Right lobe of liver (tissue), 6 donors: Measurements from ENCODE around the gene GXYLT2. TPM values are rescaled to one million over a fixed set of nuclear protein-coding genes. Genes with fewer than 3 reads are reported as not detected.

Experiments used
- ATAC-seq, 4 donors: fragments of 200-7000 bp; cut with Tn5 transposase; one replicate each; pipeline ENCODE4 v1.9.1; 2020; ENCODE audit warnings: mild to moderate bottlenecking in 4 of 4, moderate library complexity in 4 of 4
- DNase-seq, 3 donors: peaks; one replicate each; pipeline ENCODE4 v3.0.0-alpha.2; 2020
- H3K27ac ChIP-seq, 3 donors: fragments of 200-600 bp; one replicate each; pipeline ENCODE4 v1.8.0; 2022
- H3K27me3 ChIP-seq, 2 donors: fragments of 200-600 bp; one replicate each; pipeline ENCODE4 v1.8.0; 2022
- H3K36me3 ChIP-seq, 4 donors: fragments of 200-600 bp; sonication (generic) in 1 of 4; one replicate each; pipeline versions ENCODE4 v1.5.1 to v1.8.0; 2017 to 2022; ENCODE audit warnings: control low read depth in 1 of 4
- H3K4me1 ChIP-seq, 4 donors: fragments of 200-600 bp; sonication (generic) in 1 of 4; one replicate each; pipeline versions ENCODE4 v1.5.1 to v1.8.0; 2017 to 2022; ENCODE audit warnings: control low read depth in 1 of 4
- H3K4me3 ChIP-seq, 3 donors: fragments of 200-600 bp; one replicate each; pipeline ENCODE4 v1.8.0; 2022
- H3K9me3 ChIP-seq, 4 donors: fragments of 200-600 bp; sonication (generic) in 1 of 4; one replicate each; pipeline versions ENCODE4 v1.5.1 to v1.8.0; 2017 to 2022; ENCODE audit warnings: control low read depth in 1 of 4
- CTCF ChIP-seq, 4 donors: fragments of 200-600 bp in 3 of 4; fragments of 450-650 bp in 1 of 4; IDR thresholded peaks; one replicate each; pipeline versions ENCODE4 v1.5.1 to v1.8.0; 2016 to 2022; ENCODE audit warnings: antibody characterized with exemption in 4 of 4, mild to moderate bottlenecking in 2 of 4
- POLR2A ChIP-seq: fragments of 450-650 bp; IDR thresholded peaks from one replicate; pipeline ENCODE4 v1.6.1; 2017; ENCODE audit warnings: antibody characterized with exemption, mild to moderate bottlenecking
- WGBS: methylation state at CpG from one replicate; pipeline ENCODE4 v1.1.6; 2018; ENCODE audit warnings: low coverage, low lambda C conversion rate; ENCODE audit not compliant: insufficient coverage; ENCODE audit errors: missing lambda C conversion rate; 5-methylcytosine and 5-hydroxymethylcytosine counted together
- intact Hi-C, 2 donors: fragments of 100-400 bp; cut with DNase I; formaldehyde crosslinking; loops; one replicate each; pipeline versions ENCODE4 v1.11.2 to v1.14.1; 2022
- total RNA-seq, 6 experiments: library from RNA; depleted of rRNA in 2 of 6; stranded (reverse); fragments of >200 nt in 2 of 6; fragmentation: NEBNext Ultra II Directional in 3 of 6; extraction: Animal tissue kit (Norgen Biotek cat#: 25700) in 3 of 6; gene quantifications; one replicate each; pipeline versions ENCODE4 v1.1.0 to v1.2.4, GENCODE V29; 2016 to 2023
- donor health status: DM: no; HTN: yes; CAD: no.
- donor health status: DM: no; HTN: no; CAD: no.
- donor health status: DM: no; HTN: no; CAD: no.
- donor health status: DM: no; HTN: yes; CAD: no.
- donor health status: DM: no; HTN: yes; CAD: no.

GXYLT2 gene
- total RNA-seq, 6 experiments from 2014 or later, result 0.06 to 0.69 (median 0.12) TPM; not detected in 1

DNA sequence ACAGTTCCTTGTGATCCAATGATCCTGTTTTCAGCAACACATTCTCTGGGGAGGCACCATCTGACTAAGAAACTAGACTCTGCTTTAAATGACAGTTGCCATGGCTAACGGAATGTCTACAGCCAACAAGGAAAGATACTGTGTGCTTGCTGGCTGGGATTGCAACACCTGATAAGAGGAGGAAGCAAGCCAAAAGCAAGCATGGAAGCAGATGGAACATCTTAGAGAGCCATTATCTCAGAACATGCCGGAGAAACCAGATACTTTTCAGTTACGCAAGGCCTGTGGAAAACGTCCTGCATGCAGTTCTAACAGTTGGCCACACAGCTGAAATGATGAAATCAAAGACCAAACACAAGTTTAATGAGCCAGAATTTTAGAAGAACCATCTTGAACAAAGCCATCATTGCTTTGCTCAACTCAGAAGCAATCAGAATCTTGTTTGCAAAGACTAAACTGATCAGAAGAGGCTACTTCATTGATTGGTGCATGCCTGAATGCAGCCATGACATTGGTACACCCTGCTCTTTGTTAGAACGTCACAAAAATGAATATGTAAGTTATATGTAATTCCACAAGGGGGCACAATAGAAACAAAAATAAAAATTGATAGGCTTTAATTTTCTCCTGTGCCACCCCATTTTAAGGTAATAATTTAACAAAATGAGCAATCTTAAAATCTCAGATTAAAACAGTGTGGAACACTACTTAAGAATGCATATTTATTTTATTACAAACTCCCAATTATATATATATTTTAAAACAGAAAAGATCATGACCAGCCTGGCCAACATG lies 50.8 kb downstream of the GXYLT2 start:
- WGBS, result 4% methylated on average over 5 of the region's 5 CpGs
- H3K9me3 ChIP-seq, result no peaks in the 10 kb centered on the region
- H3K36me3 ChIP-seq, result no peaks in the 10 kb centered on the region
- no peak overlapping the region for H3K4me3 ChIP-seq
- intact Hi-C loops, result loop anchor here in 1 of 2 donors (10.0 kb wide), 1 partner anchor 136 kb away; no protein-coding TSS in a partner anchor
- H3K27me3 ChIP-seq, result no peaks in the 10 kb centered on the region
- no peak for TF ChIP-seq POLR2A
- TF ChIP-seq CTCF (IDR thresholded peaks at IDR 0.05), result peak; percentile 54 to 96 (median 58)
- DNase-seq, result peak in 1 of 3 donors; percentile 54
- peaks cover 0 to 4% (median 0%) of the 10 kb centered on the region in 4 donors for H3K4me1 ChIP-seq
- ATAC-seq, result peak; percentile 92 to 96 (median 94)
- peak overlapping the region in 1 of 3 donors; percentile 26 for H3K27ac ChIP-seq

- DNase-seq (no peak), ATAC-seq (no peak)
- Histone ChIP-seq H3K36me3 (no peaks in the 10 kb centered on the region), H3K4me1 (peaks cover 0 to 4% (median 0%) of the 10 kb centered on the region in 4 donors), H3K4me3 (no peak overlapping the region), H3K9me3 (no peaks in the 10 kb centered on the region), H3K27me3 (no peaks in the 10 kb centered on the region), H3K27ac (no peak overlapping the region)
- TF ChIP-seq CTCF (IDR thresholded peaks at IDR 0.05) (no peak), POLR2A (no peak)
- intact Hi-C loops, result loop anchor here in 1 of 2 donors (10.0 kb wide), 1 partner anchor 124 kb away; the partner anchor contains the start of gene EBLN2
- 89% methylated on average over 1 of the region's 1 CpG for WGBS
Measured at GRCh38 chr3:72941245-72941644, 53.4 kb downstream of the GXYLT2 start.

GRCh38 chr3:72942427-72942826 lies 54.6 kb downstream of the GXYLT2 start:
- intact Hi-C loops, result loop anchor here in 1 of 2 donors (10.0 kb wide), 1 partner anchor 122 kb away; the partner anchor contains the start of gene EBLN2

GRCh38 chr3:72944696-72945095 lies 56.9 kb downstream of the GXYLT2 start:
- intact Hi-C loops, result loop anchor here in 1 of 2 donors (10.0 kb wide), 1 partner anchor 120 kb away; the partner anchor contains the start of gene EBLN2
- ATAC-seq, result no peak

More at GRCh38 chr3:72942427-72942826, 54.6 kb downstream of the GXYLT2 start:
- 75% methylated on average over 5 of the region's 5 CpGs for WGBS
- Histone ChIP-seq H3K4me1 (peaks cover 0 to 4% (median 0%) of the 10 kb centered on the region in 4 donors), H3K27ac (no peak overlapping the region), H3K36me3 (no peaks in the 10 kb centered on the region), H3K9me3 (no peaks in the 10 kb centered on the region), H3K27me3 (no peaks in the 10 kb centered on the region), H3K4me3 (no peak overlapping the region)
- TF ChIP-seq CTCF (IDR thresholded peaks at IDR 0.05) (no peak), POLR2A (no peak)
- ATAC-seq, result no peak
- no peak for DNase-seq

More at GRCh38 chr3:72944696-72945095, 56.9 kb downstream of the GXYLT2 start:
- TF ChIP-seq POLR2A (no peak), CTCF (IDR thresholded peaks at IDR 0.05) (no peak)
- Histone ChIP-seq H3K36me3 (no peaks in the 10 kb centered on the region), H3K4me1 (peaks cover 0 to 14% (median 2%) of the 10 kb centered on the region in 4 donors), H3K27me3 (no peaks in the 10 kb centered on the region), H3K9me3 (no peaks in the 10 kb centered on the region), H3K4me3 (no peak overlapping the region), H3K27ac (no peak overlapping the region)
- no peak for DNase-seq
- 70% methylated on average over 7 of the region's 7 CpGs for WGBS
